AG20443 (cell line): ENCODE data around the gene SMARCD2.

Source experiments
- DNase-seq: peaks from one replicate; pipeline ENCODE4 v3.0.0; 2012; ENCODE audit warnings: low spot score, mixed read lengths

Gene SMARCD2

DNA sequence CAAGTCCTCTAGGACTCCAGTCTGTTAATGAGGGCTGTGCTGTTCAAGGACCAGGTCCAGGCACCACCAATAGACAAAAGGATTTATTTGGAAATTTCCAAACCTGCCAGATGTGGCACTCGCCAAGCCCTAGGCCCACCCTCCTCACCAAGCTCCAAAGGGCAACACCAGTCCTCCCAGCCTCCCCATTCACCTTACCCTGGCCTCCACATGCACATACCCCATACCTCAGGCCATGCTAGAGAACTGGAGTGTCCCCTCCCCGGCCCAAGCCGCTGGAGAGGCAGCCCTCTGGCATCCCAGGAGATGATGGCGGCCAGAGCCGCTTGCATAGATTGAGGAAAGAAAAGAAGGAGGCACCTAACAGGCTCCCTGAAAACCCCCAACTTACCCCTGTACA, 10.5 kb downstream of the SMARCD2 start:
- no peak for DNase-seq

GRCh38 chr17:63831505-63831904, 11.0 kb downstream of the SMARCD2 start:
- DNase-seq = no peak

GRCh38 chr17:63830904-63831491, 11.5 kb downstream of the SMARCD2 start:
- no peak for DNase-seq

- DNase-seq = no peak
Observed at GRCh38 chr17:63830278-63830677, 12.2 kb downstream of the SMARCD2 start.

DNA sequence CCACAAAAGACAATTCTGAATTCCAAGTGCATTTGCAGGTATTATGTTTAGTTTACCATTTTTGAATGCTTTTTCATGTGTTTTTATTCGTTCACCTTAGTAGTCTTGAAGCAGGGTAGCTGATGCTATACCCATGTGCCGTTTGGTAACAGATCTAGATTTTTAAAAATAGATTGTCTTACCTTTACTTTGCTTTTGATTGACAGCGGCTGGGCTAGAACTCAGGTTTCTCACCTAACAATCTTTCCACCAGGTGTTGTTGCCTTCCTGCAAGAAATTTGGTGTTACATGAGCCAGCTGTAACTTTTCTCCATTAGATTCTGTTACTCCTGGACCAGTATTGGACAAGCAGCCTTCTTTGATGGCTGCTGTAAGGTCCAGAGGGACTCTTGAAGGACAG, 13.5 kb downstream of the SMARCD2 start:
- no peak for DNase-seq

- DNase-seq = no peak
Observed at GRCh38 chr17:63827801-63828221, 14.7 kb downstream of the SMARCD2 start.

GRCh38 chr17:63827002-63827800, 15.3 kb downstream of the SMARCD2 start, which contains the start of the genes FTSJ3 and PSMC5:
Gene FTSJ3, minus strand, starts transcription at chr17:63827663. Its CDS starts 761 bp downstream, at chr17:63826902.
Gene PSMC5, plus strand, starts transcription at chr17:63827431. Its CDS starts 60 bp downstream, at chr17:63827491.
- peak; percentile 96 for DNase-seq

DNA sequence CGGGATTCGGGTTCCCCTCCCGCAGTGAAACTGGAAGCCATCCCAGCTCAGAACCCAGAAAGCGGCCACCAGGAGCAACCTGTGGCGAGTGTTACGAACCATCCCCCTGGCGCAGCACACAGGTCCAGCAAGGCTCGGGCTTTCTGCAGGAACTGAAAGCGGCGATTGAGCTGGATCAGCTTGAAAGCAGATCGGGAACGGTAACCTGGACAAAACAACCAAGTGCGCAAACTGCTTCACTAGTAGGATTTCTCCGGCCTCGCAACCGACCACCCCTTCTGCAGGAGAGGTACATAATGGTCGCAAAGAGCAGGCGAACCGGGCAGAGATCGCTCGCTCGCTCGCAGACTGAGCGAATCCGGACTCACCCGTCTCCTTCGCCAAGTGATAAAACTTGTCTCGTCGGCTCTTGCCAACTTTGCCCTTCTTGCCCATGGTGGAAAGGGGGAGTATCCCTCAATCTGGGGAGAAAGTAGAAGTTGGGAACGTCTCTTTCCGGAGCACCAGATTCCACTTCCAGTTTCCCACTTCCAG, 15.9 kb downstream of the SMARCD2 start:
- DNase-seq = peak; percentile 36

DNA sequence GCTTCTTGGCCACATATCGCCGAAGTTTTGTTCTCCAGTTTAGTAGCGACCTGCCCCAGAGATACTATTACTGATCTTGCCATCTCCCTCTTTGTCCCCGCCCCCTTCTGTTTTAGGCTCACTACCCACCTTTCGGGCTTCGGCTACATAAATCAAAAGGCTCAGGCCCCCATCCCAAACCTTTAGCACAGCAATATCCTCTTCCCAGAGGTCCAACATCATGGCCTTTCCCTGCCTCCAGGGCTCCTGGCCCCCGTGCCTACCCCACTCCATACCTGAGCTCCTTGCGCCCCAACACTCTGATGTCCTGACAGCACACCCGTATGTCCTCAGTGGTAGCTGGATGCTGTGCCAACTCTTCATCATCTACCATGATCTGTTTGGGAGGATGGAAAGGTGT, 18.1 kb downstream of the SMARCD2 start:
- no peak for DNase-seq

DNA sequence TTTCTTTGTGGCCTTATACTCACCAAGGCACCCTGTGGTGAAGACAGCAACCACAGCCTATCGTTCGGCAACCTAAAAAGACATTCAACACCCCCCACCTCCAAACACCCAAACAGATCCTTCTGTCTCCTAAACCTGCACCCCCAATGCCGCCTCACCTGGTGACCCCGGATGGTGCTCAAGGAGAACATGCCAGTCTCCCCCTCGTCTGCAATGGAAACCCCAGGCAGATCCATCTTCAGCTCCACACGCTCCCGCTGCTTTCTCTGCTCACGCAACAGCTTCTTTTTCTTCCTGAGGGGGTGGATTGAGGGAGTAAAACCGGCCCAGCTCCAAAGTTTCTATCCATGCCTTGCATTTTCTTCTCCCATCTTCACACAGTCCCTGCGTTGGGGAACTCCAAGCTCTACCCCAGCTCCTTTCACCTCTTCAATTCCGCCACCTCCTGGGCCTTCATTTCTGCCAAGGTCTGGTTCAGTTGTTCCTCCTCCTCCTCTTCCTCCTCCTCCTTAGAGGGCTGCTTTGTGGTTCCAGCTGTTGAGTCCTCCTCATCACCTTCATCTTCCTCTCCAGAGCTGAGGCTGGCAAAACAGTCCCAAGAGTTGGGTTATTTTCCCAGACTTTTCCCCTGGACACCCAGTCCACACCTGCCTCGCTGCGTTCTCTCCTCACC, 18.7 kb downstream of the SMARCD2 start:
- DNase-seq = no peak

- DNase-seq = no peak
Observed at GRCh38 chr17:63822537-63822936, 19.9 kb downstream of the SMARCD2 start.

- no peak for DNase-seq
Observed at GRCh38 chr17:63821804-63822203, 20.7 kb downstream of the SMARCD2 start.

DNA sequence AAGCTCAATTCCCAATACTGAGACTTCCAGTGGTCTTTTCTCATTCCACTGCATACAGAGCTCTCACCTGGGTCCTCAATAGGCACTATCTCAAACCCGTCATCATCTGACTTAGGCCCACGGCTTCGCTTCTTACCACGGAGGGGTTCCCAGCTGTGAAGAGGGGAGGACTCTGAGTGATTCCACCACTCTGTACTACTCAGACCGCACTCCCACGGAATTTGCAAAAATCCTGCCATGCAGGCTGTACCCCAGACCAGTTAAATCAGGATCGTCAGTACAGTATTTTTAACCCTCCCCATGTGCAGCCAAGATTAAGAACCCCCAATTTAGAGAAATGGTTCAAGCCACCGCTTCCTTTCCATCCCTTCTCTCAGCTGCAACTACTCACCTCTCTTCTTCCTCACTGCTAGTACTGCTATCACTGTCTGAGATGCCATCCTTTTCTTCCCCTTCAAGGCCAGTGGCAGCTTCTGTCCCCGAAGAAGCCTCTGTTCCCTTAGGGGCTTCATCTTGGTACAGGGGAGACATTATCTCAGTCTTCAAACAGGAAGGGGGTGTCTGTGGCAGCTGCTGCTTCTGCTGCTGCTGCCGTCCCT, 21.4 kb downstream of the SMARCD2 start:
- DNase-seq = no peak

DNA sequence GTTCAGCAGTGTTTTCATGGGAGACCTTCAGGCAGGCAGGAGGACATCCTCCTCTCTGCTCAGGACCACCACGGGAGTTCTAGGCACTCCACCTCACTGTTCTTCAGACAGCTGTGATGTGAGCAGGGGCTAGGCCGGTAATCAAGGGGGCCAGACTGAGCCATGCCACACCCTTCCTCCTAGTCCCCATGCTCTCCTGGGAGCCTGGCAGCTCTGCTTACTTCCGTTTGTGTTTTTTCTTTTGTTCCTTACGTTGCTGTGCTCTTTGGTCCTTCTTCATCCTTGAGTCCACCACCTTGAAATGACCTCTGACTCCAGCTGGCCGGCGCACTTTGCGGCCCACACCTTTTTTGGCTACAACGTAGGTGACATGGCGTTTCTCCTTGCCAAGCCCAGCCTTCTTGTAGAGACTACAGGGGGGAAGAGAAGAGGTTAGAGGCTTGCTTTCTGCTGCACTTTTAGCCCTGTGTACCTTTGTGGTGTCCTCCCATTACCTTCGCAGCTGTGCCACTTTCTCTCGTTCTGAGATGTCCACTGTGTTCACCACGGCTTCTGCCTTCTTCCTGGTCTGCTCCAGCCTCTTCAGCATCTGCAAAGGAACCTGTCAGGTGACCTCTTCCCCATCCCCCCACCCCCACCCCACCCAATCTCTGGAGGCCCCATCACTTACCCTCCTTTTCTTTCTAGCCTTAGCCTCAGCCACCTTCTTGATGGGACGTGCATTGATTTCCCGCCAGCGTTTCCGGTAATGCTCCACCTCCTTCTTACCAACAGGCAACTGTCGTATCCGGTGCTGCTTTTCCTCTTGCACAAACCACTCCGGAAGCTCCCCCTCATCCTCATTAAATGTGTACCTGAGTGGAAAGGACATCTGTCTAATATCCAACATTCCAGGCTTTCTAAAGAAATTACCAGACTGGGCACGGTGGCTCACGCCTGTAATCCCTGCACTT, 22.6 kb downstream of the SMARCD2 start:
- DNase-seq = no peak

DNA sequence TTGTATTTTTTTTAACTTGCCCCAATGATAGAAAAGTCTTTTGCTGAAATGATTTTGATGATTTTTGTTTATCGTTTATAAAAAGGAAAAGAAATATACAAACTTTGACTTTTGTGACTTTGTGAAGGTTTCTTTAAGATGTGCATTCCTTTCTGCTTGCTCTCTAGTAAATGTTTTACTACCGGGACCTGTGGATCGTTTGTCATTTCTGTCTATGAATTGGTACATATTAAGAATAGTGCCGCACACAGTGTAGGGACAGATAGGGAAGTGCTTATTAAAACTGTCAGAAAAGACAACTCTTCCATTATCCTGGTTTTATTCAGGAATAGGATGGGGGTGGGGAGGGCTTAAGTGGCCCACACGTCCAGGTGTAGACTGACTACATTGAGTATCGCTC, 23.4 kb downstream of the SMARCD2 start:
- DNase-seq = no peak

DNA sequence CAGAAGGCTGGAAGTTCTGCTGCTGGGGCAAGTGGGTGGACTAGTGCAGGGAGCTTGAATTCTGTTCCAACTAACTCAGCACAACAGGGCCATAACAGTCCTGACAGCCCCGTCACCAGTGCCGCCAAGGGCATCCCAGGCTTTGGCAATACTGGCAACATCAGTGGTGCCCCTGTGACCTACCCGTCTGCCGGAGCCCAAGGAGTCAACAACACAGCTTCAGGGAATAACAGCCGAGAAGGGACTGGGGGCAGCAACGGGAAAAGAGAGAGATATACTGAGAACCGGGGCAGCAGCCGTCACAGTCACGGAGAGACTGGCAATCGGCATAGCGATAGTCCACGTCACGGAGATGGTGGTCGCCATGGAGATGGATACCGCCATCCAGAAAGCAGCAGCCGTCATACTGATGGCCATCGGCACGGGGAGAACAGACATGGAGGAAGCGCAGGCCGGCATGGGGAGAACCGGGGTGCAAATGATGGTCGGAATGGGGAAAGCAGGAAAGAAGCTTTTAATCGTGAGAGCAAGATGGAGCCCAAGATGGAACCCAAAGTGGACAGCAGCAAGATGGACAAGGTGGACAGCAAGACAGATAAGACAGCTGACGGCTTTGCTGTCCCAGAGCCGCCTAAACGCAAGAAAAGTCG, 24.6 kb downstream of the SMARCD2 start:
- DNase-seq = no peak

- no peak for DNase-seq
Observed at GRCh38 chr17:63816669-63817068, 25.8 kb downstream of the SMARCD2 start.

- DNase-seq = no peak
Observed at GRCh38 chr17:63816123-63816522, 26.4 kb downstream of the SMARCD2 start.

DNA sequence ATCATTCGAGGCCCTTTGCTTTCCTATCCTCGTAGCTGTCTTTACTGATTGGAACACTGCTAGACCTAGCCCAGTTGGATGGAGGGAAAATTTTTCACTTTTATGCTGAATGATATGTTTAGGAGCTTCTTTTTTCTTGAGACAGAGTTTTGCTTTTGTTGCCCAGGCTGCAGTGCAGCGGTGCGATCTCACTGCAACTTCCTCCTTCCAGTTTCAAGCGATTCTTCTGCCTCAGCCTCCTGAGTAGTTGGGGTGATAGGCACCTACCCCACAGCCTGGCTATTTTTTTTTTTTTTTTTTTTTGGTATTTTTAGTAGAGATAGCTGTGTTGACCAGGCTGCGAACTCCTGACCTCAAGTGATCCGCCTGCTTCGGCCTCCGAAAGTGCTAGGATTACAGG, 32.5 kb downstream of the SMARCD2 start:
- DNase-seq = no peak

GRCh38 chr17:63805591-63805990, 36.9 kb downstream of the SMARCD2 start:
- DNase-seq = no peak

- DNase-seq = no peak
Observed at GRCh38 chr17:63804328-63804727, 38.2 kb downstream of the SMARCD2 start.
